Measurements from ENCODE around the gene ST6GALNAC3. TPM values are rescaled to one million over a fixed set of nuclear protein-coding genes. Genes with fewer than 3 reads are reported as not detected.
"Not testable (repeated sequence)": the region's sequence is repeated elsewhere in the genome, so short reads cannot be mapped to it uniquely, and the experiment has no call there.

ST6GALNAC3 gene
- polyA plus RNA-seq, 1 donor (not counting 4 experiments of a cell fraction or from before 2014, with no cell fraction given) = 0.08 TPM

DNA sequence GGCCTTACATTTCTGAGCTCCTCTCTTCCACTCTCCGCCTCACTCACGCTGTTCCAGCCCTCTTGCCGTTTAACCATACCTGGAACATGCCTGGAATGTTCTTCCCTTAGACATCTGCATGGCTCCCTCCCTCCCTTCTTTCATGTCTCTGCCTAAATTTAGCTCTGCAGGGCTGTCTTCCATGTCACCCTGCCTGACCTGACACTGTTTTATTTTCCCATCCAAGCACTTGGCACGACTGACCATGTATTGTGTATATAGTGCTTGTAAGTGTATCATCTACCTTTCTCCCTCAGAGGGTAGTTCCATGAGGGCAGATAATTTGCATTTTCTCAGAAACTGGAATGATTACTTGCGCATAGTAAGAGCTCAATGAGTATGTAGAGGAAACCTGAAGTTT, 47.3 kb downstream of the ST6GALNAC3 start:
- Histone ChIP-seq H3K27ac (ENCODE audit: control insufficient read depth, insufficient read depth, low read length) (no peak overlapping the region), H3K9me1 (ENCODE audit: control insufficient read depth, extremely low read depth, insufficient read depth, low read length) (no peaks in the 10 kb centered on the region), H3K4me3 (ENCODE audit: control insufficient read depth in 2 of 3, extremely low read depth in 1 of 3, insufficient read depth in 2 of 3, low read depth in 1 of 3, low read length in 3 of 3) (no peak overlapping the region), H3K27me3 (ENCODE audit: control insufficient read depth, extremely low read depth, insufficient read depth, low read length) (no peaks in the 10 kb centered on the region), H3K4me2 (ENCODE audit: control insufficient read depth, extremely low read depth, insufficient read depth, low read depth, low read length) (no peak overlapping the region), H2AFZ (ENCODE audit: control insufficient read depth, low read length) (no peak overlapping the region), H3K9me3 (ENCODE audit: control insufficient read depth, low read depth, low read length) (no peaks in the 10 kb centered on the region), H4K20me1 (ENCODE audit: control insufficient read depth, extremely low read depth, insufficient read depth, low read length) (no peaks in the 10 kb centered on the region), H3K9ac (ENCODE audit: control insufficient read depth, extremely low read depth, insufficient read depth, low read length) (no peak overlapping the region), H3K36me3 (ENCODE audit: control insufficient read depth in 2 of 2, extremely low read depth in 1 of 2, insufficient read depth in 2 of 2, low read length in 2 of 2) (no peaks in the 10 kb centered on the region), H3K4me1 (ENCODE audit: control insufficient read depth, extremely low read depth, insufficient read depth, low read length) (no peaks in the 10 kb centered on the region), H3K79me2 (ENCODE audit: control insufficient read depth, insufficient read depth, low read length) (no peaks in the 10 kb centered on the region)
- DNase-seq (ENCODE audit: low read depth, low spot score) (no peak), FAIRE-seq (no peak)
- TF ChIP-seq, protein P1, sequence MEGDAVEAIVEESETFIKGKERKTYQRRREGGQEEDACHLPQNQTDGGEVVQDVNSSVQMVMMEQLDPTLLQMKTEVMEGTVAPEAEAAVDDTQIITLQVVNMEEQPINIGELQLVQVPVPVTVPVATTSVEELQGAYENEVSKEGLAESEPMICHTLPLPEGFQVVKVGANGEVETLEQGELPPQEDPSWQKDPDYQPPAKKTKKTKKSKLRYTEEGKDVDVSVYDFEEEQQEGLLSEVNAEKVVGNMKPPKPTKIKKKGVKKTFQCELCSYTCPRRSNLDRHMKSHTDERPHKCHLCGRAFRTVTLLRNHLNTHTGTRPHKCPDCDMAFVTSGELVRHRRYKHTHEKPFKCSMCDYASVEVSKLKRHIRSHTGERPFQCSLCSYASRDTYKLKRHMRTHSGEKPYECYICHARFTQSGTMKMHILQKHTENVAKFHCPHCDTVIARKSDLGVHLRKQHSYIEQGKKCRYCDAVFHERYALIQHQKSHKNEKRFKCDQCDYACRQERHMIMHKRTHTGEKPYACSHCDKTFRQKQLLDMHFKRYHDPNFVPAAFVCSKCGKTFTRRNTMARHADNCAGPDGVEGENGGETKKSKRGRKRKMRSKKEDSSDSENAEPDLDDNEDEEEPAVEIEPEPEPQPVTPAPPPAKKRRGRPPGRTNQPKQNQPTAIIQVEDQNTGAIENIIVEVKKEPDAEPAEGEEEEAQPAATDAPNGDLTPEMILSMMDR (optimal IDR thresholded peaks at IDR 0.05 in 1 of 3, IDR thresholded peaks at IDR 0.05 in 1 of 3, conservative IDR thresholded peaks at IDR 0.05 in 1 of 3; ENCODE audit: extremely low read depth in 1 of 3, insufficient read depth in 2 of 3, low read length in 3 of 3) = no peak
- no peak for TF ChIP-seq EZH2 (IDR thresholded peaks at IDR 0.05; ENCODE audit: low read length)
- dilution Hi-C loops (cut with MboI; ENCODE audit: extremely low pct_ligation_motif_present, low sequenced_read_pairs) = no loop called here

DNA sequence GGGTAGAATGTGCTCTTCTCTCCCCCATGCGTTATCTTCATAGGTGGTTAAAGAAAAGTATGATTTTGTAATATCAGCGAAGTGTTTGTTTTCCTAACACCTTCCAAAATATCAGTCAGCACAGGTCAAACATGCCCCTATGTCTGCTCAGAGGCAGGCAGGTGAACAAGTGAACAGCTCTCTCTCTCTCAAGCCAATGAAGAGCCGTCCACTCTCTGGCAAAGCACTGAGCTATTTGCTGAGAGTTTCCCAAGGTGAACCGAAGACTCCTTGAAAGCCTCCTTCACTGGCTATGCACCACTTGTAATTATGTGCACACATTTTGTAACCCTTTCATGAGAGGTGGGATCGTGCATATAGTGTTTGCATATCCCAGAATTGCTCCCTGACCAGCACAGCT, 47.7 kb downstream of the ST6GALNAC3 start:
- H4K20me1 ChIP-seq (ENCODE audit: control insufficient read depth, extremely low read depth, insufficient read depth, low read length) = no peaks in the 10 kb centered on the region

DNA sequence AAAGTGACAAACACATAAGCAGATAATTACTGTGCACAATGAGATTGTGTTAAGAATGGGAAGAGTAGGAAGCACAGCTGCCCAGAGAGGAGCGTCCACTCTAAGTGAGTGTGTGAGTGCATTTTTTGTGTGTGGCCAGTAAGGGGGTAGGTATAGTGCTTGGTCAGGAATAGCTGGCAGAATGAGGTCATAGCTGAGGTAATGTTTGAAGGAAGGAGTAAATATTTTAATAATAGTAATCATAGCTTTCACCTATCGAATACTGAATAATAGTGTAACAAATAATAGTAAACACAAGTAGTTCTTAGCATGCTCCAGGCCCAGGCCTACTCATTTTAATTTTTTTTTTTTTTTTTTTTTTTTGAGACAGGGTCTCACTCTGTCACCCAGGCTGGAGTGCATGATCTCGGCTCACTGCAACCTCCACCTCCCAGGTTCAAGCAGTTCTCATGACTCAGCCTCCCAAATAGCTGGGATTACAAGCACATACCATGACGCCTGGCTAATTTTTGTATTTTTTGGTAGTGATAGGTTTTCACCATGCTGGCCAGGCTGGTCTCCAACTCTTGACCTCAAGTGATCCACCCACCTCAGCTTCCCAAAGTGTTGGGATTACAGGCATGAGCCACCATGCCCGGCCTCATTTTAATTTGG, 49.0 kb downstream of the ST6GALNAC3 start:
- H3K9me1 ChIP-seq (ENCODE audit: control insufficient read depth, extremely low read depth, insufficient read depth, low read length); FAIRE-seq; dilution Hi-C loops (cut with MboI; ENCODE audit: extremely low pct_ligation_motif_present, low sequenced_read_pairs): not testable (repeated sequence)

More for the DNA sequence above, 47.7 kb downstream of the ST6GALNAC3 start:
- dilution Hi-C loops (cut with MboI; ENCODE audit: extremely low pct_ligation_motif_present, low sequenced_read_pairs) = no loop called here
- no peak for DNase-seq (ENCODE audit: low read depth, low spot score)
- H3K27ac ChIP-seq (ENCODE audit: control insufficient read depth, insufficient read depth, low read length) = no peak overlapping the region
- no peaks in the 10 kb centered on the region for H3K27me3 ChIP-seq (ENCODE audit: control insufficient read depth, extremely low read depth, insufficient read depth, low read length)
- no peak overlapping the region for H2AFZ ChIP-seq (ENCODE audit: control insufficient read depth, low read length)
- TF ChIP-seq EZH2 (IDR thresholded peaks at IDR 0.05; ENCODE audit: low read length) = no peak
- TF ChIP-seq, protein P1 (optimal IDR thresholded peaks at IDR 0.05 in 1 of 3, IDR thresholded peaks at IDR 0.05 in 1 of 3, conservative IDR thresholded peaks at IDR 0.05 in 1 of 3; ENCODE audit: extremely low read depth in 1 of 3, insufficient read depth in 2 of 3, low read length in 3 of 3) = no peak
- no peak overlapping the region for H3K4me3 ChIP-seq (ENCODE audit: control insufficient read depth in 2 of 3, extremely low read depth in 1 of 3, insufficient read depth in 2 of 3, low read depth in 1 of 3, low read length in 3 of 3)
- no peak for FAIRE-seq
- H3K4me1 ChIP-seq (ENCODE audit: control insufficient read depth, extremely low read depth, insufficient read depth, low read length) = no peaks in the 10 kb centered on the region
- no peaks in the 10 kb centered on the region for H3K9me3 ChIP-seq (ENCODE audit: control insufficient read depth, low read depth, low read length)
- H3K9me1 ChIP-seq (ENCODE audit: control insufficient read depth, extremely low read depth, insufficient read depth, low read length) = no peaks in the 10 kb centered on the region
- H3K79me2 ChIP-seq (ENCODE audit: control insufficient read depth, insufficient read depth, low read length) = no peaks in the 10 kb centered on the region
- H3K4me2 ChIP-seq (ENCODE audit: control insufficient read depth, extremely low read depth, insufficient read depth, low read depth, low read length) = no peak overlapping the region
- H3K9ac ChIP-seq (ENCODE audit: control insufficient read depth, extremely low read depth, insufficient read depth, low read length) = no peak overlapping the region
- H3K36me3 ChIP-seq (ENCODE audit: control insufficient read depth in 2 of 2, extremely low read depth in 1 of 2, insufficient read depth in 2 of 2, low read length in 2 of 2) = no peaks in the 10 kb centered on the region

More for the DNA sequence above, 49.0 kb downstream of the ST6GALNAC3 start:
- H4K20me1 ChIP-seq (ENCODE audit: control insufficient read depth, extremely low read depth, insufficient read depth, low read length); H3K36me3 ChIP-seq (ENCODE audit: control insufficient read depth in 2 of 2, extremely low read depth in 1 of 2, insufficient read depth in 2 of 2, low read length in 2 of 2); H3K4me3 ChIP-seq (ENCODE audit: control insufficient read depth in 2 of 3, extremely low read depth in 1 of 3, insufficient read depth in 2 of 3, low read depth in 1 of 3, low read length in 3 of 3); H3K4me2 ChIP-seq (ENCODE audit: control insufficient read depth, extremely low read depth, insufficient read depth, low read depth, low read length); H3K27ac ChIP-seq (ENCODE audit: control insufficient read depth, insufficient read depth, low read length); H3K9me3 ChIP-seq (ENCODE audit: control insufficient read depth, low read depth, low read length); H3K9ac ChIP-seq (ENCODE audit: control insufficient read depth, extremely low read depth, insufficient read depth, low read length); DNase-seq (ENCODE audit: low read depth, low spot score); H3K27me3 ChIP-seq (ENCODE audit: control insufficient read depth, extremely low read depth, insufficient read depth, low read length); H3K79me2 ChIP-seq (ENCODE audit: control insufficient read depth, insufficient read depth, low read length); H3K4me1 ChIP-seq (ENCODE audit: control insufficient read depth, extremely low read depth, insufficient read depth, low read length); H2AFZ ChIP-seq (ENCODE audit: control insufficient read depth, low read length): not testable (repeated sequence)

Data from keratinocyte (primary cell).